GM21825 (cell line): Measurements from ENCODE around the gene RRP12.
"Not testable (repeated sequence)": the region's sequence is repeated elsewhere in the genome, so short reads cannot be mapped to it uniquely, and the experiment has no call there.

Experiments used
- ATAC-seq: cut with Tn5 transposase; IDR thresholded peaks from one replicate; pipeline ENCODE4 v1.9.1; 2021; ENCODE audit warnings: mild to moderate bottlenecking, moderate library complexity; ENCODE audit not compliant: unreplicated experiment

The RRP12 gene

DNA sequence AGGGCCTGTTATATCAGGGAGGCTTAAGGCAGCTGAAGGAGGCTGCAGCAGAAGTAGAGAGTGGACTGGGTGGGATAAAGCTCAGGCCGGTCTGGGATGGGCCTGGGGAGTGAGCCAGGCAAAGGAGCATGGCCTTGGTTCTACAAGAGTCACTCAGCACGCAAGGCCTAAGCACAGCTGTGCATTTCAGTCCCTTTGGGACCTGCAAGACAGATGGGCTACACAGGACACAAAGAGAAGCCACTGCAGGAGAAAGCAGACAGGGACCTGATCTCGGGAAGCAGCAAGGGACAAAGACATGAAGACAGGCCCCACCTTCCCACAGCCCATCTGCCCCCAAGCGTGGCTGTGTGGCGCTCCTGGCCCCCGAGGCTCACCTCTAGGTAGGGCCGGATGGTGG is 29.4 kb downstream of the RRP12 start:
- no peak for ATAC-seq

DNA sequence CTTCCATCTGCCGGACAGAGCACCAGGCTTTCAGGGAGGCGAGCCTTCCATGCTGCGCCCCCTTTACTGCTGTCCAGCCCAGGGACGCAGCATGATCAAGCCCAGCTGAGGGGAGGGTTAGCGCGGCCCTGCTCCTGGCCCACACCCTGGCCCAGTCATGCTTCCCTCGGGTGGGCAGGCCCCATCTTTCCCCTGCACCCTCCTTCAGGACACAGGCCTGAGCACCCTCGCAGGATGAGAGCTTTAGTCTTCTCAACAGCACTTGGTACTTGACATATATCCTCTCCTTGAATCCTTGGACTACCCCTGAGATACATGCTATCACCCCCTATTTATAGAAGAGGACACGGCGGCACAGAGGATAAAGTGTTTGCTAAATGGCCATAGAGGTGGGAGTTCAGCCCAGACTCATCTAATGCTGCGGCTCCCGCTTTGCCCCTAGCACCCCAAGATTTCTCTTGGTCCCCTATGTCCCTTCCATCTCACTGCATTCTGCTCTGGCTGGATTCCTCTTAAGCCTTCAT is 34.0 kb downstream of the RRP12 start:
- ATAC-seq, result no peak

DNA sequence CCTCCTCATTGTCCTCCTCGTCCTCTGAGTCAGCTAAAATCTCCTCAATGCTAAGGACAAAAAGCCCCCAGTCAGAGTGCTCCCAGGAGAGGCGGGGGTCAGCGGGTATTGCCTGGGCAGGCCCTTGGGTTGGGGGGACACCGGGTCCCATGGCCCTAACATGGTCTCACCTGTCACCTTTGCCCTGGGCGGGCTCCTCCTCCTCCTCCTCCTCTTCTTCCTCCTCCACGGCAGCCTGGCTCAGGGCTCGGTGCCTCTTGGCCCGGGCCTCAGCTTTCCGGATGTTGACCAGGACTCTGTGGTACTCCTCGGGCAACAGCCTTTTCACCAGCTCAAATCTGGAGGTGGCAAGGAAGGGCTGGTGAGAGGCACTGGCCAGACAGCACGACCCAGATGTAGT is 34.6 kb downstream of the RRP12 start:
- ATAC-seq, result no peak

DNA sequence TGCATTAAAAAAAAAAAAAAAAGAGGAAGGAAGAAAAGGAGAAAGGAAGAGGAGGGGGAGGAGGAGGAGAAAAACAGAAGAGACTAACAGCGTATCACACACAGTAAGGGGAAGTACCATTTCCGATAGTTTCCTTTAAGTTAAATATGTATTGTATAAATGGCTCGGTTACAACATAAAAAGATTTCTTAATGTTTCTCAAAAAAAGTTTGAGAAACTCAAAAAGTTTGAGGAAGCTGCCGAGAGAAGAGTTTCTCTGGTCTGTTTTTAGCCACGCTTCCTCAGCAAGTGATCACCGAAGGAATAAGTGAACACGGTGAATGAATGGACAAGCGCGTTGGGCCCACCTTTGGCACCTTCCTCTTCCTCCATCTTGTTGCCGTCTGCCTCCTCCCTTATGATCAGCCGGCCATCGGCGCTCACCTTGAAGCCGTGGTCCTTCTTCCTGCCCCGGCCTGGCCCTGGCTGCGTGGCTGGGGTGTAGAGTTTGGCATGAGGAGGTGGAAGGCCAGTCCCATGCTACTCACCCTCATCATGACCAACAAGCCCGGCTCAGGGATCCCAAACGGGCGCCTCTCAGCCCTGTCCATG is 35.3 kb downstream of the RRP12 start:
- ATAC-seq, result no peak

DNA sequence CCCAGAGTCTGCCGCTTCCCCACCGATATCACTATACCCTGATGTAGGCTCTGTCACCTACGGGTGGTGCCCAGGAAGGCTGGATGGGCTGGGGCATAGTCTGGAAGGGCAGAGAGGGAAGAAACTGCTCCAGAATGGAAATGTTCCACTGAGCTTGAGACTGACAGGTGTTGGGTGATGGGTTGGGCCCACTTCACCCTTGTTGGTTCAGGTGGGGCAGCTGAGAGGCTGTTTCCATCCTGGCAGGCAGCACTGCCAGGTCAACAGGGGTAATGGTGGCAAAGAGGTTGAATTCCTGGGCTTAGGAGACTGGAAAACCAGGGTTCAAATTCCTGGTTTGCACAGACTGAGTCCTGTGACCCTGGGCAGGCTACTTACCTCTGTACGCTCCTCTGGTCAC is 38.1 kb downstream of the RRP12 start:
- no peak for ATAC-seq

DNA sequence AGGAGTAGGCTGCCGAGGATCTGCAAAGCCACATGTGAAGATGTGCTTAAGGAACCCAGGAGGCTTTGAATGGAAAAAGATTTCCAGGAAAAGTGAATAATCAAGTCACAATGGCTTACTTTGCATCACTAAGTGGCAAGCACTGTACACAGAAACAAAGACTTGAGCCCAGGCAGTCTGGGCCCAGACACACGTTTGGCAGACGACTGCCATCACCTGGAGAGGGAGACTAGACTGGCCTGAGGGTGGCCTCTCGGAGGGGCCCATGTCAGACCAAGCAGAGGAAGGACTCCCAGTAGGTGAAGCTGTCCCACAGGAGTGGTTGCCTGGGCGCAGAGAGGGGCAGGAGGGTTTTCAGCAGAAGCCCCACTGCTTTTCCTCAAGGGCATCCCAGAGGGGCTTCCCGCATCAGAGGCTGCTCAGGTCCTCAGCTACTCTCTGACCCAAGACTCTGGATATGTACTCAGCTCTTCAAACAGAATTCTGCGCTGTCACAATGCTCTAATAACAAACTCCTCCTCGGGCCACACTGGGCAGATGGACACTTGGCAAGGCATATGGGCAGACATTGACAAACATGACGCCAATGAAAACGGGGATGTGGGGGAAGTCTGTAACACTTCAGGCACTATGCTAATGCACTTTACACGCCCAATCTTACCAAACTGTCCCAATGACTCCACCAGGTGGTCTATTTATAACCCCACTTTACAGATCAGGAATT is 38.7 kb downstream of the RRP12 start:
- no peak for ATAC-seq

DNA sequence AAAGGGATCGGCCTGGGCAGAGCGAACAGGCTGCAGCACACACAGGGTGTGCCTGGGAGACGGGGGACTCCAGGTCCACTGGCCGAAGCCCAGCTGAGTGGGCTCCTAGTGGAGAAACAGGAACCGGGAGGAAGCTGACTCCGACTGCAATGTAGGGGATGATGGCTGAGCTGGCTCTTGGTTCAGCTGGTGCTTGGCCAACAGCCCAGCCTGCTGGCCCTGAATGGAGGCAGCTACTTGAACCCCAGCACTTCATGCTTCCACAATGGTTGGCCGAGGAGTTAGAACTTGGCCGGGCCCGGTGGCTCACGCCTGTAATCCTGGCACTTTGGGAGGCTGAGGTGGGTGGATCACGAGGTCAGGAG is 39.6 kb downstream of the RRP12 start:
- ATAC-seq, result no peak

DNA sequence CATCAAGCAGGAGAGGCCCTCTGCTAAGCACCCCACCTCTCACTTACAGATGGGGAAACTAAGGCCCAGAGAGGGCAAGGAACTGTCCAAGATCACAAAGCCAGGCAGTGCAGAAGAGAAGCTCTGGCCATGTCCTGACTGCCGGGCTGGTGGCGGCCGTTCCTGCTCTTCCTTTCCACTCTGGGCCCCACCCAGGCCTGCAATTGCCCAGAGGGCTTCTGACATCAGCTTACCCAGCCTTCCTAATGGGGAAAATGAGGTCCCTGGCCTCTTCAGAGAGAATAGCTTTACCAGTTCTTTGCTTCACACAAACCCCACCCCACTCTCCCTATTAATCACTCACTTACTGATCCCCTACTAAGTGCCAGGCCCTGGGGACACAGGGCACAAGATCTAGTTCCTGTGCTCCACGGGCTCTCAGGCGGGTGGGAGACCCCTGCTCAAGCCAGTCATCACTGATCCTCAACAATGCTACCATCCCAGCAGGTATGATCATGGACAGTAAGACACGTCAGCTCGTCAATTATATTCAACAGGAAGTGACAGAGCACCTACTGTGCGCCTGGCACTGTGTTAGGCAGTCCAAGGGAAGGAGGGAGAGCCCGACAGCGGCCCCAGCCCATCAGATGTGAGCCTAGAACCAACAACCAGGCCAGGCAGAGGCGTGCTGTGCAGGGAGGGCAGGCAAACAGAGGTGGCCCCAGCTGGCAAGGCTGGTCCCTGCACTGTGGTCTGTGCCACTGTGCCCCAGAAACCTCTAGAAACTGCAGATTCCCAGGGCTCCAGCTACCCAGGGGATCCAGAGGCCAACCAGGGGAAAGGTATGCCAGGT is 40.2 kb downstream of the RRP12 start:
- no peak for ATAC-seq

DNA sequence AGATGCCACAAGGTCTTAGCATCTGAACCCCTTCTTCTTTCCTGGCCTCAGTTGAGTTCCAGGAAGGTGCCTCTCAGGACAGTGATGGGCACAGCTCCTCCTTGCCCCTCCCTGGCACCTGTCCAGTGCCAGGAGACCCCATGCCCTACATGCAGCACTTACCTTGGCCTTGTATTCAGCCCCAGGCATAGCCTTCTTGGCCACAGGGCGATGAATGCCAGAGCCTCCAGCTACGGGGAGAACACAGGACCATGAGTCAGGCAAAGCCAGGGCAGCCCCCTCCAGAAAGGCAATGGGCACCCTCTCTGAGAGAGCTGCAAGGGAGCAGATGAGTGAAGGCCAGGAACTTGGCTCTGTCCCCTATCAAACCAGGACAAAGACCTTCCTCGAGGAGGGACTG is 42.4 kb downstream of the RRP12 start:
- ATAC-seq, result no peak

DNA sequence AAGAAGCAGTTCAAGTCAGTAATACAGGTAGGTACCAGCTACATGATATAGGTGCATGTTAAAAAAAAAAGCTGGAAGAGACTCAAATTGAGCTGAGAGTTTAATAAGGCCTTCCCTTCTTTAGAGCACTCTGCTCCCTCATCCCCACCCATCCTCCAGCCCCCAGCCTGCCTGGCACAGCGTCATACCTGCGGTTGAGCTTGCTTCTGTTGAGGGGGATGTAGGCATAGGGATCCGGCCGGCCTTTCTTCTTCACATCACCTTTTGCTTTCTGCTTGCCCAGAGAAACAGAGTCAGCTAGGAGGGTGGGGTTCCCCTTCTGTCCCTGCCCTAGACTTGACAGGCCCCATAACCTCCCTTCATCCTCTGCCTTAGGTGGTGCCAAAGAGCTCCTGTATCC is 42.8 kb downstream of the RRP12 start:
- no peak for ATAC-seq

DNA sequence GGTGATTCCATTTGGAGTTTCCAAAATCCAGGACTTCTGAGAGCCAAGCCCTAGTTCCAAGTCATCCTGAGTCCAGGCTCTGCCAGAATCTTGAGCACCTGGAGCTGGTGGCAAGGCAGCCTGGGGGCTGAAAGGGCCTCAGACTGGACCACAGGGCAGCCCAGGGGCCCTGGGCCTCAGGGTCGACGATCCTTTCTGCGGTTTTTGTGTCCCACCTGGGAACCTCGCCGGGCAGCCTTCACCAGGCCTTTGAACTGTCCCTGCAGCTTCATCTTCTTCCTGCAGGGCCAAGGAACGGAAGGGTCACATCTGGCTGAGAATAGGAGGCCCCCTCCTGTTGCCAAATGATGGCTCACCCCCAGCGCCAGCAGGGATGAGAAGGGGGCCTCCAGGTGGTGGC is 44.2 kb downstream of the RRP12 start:
- ATAC-seq, result no peak

DNA sequence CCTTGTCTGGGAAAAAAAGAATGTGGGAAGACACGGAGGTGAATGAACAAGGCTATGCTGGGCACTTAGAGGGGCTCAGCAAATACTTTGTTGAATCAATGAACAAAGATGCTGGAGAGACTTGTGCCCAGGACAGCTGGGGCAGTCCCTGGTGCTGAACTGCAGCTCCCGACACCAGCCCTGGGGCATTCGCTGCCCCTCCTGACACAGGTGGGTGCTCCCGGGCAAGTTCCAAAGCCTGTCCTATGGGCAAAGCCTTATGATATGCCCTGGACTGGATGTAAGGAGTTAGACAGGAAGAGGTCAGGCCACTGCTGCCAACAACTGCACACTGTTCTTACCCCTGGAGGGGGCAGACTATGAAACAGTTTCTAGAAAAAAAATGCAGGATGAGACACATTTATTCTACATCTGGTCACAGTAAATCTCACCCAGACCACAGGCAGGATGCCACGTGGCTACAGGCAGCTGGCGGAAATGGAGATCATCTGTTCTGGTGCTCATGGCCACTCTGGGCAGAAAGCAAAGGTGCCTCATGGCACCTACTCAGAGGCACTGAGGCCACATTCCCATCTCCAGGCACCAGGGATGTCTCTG is 44.7 kb downstream of the RRP12 start:
- ATAC-seq, result no peak

DNA sequence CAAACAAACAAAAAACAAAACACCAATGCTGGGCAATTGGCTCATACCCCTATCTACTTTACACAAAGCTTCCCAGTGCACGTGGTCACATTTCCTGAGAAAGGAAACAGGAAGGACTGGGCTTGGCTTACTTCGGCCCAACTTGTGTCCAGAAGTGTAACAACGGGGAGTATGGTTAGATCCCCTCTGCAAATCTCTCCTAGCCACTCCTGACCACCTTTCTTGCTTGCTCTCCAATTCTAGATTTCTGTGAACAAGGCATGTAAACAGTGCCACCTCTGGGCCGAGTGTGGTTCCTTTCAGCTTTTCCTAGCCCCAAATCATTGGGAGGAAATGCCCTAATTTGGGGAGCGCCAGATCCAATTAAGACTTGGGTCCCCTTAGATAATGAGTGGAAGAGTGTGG is 45.6 kb downstream of the RRP12 start:
- ATAC-seq, result no peak

DNA sequence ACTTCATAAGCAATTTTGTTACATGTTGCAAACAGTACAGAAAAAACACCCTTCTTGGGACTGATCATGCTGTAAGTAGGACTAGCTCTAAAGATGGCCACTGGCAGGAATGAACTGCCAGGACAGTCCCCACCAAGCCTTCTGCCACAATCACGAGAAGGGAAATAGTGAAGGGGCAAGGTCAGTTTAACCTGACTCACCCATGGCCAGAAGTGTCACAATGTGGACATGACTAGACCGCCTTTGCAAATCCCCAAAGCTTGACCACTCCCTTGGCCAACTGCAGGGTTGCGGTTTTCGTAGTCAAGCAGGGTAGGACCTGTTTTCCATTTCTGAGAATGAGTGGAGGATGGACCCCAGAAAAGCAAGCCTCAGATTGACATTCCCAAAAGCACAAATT is 47.2 kb downstream of the RRP12 start:
- ATAC-seq, result no peak

DNA sequence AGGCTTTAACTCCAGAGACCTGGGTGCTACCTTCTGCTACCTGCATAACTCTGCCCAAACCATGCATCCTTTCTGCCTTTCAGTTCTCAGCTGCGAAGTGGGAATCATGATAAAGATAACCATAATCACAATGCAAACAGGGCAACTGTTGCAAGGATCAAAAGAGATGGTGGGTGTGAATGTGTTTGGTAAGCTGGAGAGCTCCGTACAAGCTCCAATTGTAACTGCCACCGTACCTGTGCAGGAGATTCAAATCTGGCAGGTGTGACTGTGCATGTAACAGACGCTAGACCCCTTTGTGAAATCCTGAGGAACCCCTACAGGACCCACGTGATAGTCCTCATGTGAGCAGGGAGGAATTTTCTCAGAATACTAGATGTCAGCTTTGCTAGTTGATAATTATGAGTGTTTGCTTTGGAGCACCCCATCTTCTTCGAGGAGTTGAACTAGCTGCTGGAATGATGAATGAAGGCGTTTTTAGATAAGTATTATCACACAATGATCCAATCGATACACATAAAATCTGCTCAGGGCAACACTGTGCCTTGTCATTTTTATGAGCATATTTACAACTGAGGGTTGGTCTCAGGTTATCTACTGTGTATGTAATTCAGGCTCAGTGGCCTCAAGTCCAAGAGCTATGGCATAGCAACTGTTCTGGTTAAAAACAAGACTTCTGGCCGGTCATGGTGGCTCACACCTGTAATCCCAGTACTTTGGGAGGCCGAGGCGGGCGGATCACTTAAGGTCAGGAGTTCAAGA is 51.2 kb downstream of the RRP12 start:
- no peak for ATAC-seq

DNA sequence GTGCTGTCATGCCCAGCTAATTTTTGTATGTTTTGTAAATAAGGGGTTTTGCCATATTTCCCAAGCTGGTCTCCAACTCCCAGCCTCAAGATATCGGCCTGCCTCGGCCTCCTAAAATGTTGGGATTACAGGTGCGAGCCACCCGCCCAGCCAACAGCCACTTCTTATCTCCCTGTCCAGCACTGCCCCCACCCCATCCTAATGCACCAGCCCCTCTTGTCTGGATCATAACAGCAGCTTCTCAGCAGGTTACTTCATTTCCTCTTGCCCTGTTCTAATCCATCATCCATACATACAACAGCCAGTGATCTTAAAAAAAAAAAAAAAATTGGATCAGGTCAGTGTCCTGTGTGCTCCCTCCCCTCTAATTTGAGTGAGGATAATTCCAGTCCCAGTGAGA is 53.8 kb downstream of the RRP12 start:
- ATAC-seq, result no peak

DNA sequence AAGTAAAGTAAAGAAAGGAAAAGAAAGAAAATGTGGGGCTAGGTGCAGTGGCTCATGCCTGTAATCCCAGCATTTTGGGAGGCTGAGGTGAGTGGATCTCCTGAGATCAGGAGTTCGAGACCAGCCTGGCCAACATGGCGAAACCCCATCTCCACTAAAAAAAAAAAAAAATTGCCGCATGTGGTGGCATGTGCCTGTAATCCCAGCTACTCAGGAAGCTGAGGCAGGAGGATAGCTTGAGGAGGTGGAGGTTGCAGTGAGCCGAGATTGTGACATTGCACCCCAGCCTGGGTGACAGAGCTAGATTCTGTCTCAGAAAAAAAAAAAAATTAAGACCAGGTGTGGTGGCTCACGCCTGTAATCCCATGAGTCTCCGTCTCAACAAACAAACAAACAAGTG is 57.5 kb downstream of the RRP12 start:
- ATAC-seq, result not testable (repeated sequence)

DNA sequence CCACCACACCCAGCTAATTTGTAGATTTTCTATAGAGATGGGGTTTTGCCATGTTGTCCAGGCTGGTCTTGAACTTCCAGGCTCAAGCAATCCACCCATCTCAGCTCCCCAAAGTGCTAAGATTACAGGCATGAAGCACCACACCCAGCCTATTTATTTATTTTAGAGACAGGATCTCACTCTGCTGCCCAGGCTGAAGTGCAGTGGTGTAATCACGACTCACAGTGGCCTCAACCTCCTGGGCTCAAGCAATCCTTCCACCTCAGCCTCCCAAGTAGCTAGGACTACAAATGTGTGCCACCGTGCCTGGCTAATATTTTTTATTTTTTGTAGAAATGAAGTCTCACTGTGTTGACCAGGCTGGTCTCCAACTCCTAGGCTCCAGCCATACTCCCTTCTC is 59.7 kb downstream of the RRP12 start:
- no peak for ATAC-seq

DNA sequence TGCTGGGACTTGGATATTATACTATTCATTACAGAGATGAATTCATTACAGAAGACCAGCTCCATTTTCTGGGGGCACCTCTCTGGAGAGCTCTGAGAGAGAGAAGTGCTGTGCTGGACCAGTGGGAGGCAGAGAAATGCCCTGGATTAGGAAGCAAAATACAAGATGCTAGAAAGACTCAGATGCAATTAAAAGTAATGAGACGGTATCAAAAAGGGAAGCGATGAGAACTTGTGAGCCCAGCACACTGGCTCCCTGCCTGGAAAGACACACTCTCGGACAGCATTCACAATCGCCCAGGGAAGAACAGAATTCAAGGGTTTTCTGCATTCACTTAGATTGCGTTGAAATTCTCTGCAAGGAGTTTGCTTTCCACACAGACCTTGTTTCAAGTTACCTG is 63.1 kb downstream of the RRP12 start:
- no peak for ATAC-seq

DNA sequence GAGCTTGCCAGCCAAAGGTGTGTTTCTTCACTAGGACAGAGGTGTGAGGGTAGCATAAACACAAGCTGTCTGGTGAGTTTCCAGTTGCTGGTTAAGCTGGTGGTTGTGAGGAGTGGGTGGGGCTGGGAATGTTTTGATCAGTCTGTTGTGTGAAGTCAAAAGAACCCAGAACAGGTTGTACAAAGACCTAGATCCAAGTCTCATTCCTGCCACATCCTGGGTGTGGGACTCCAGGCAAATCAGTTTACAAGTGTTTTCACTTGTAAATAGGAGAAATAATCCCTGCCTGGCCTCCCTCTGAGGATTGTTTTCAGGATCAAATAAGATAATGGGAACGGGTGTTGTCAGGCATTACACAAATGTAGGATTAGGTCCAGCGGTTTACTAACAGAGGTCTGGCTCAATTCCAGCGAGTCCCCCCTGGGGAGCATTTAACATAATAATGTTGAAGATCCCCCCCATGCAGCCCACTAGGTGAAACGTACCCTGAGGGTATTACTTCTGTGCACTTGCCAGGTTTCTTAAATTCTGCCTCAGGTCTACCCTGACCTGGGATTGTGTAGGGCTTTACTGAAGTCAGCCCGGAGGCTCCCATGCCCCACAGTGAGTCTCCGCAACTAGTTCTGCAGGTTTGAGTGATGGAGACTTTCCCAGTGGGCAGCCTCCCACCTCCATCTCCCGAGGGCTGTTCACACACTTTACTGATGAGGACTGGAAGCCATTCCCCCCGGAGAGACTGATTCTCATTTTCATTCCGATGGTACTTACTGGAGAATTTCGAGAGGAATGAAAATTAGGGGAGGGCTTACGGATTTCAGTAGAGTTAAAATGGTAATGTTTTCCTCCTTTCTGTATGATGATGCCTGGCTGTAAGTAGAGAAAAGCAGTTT is 64.0 kb downstream of the RRP12 start:
- ATAC-seq, result no peak
